ENCODE measurements around the gene BUB1B.
"Not testable (repeated sequence)": the region's sequence is repeated elsewhere in the genome, so short reads cannot be mapped to it uniquely, and the experiment has no call there.

Gene BUB1B

DNA sequence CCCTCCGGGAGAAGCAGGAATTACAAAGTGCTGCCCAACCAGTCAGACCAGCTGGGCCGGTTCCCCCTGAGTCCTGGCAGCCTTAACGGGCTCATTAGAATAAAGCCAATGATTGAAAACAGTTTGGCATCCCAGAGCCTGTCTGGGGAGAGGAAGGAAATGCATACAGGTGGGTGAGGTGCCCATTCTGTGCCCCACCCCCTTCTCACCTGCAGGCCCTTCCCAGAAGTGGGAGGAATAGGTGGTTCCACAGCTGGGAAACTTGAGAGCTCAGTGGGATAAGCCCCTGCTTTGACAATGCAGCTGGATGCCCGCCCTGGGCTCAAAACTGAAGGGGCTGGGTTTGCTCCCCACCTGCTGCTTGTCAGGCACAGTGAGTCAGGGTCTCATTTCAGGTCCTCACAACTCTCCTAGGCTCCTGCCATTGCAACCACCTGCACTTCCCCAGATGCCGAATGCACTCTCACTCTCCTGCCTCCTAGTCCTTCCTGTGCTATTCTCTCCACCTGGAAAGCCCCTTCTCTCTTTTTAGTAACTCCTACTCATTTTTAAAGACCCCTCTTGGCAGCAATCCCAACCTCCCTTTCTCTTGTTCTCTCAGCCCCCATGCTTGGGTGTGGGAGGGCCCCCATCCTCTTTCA lies 5.5 kb upstream of the BUB1B start:
- no peak for TF ChIP-seq CTCF (IDR thresholded peaks at IDR 0.05; ENCODE audit: low read depth, low read length)
- DNase-seq (ENCODE audit: low read depth in 2 of 2), result no peak
- no peak overlapping the region for H3K4me3 ChIP-seq (replicated peaks in 1 of 2; ENCODE audit: low read depth in 2 of 2, low read length in 2 of 2)

DNA sequence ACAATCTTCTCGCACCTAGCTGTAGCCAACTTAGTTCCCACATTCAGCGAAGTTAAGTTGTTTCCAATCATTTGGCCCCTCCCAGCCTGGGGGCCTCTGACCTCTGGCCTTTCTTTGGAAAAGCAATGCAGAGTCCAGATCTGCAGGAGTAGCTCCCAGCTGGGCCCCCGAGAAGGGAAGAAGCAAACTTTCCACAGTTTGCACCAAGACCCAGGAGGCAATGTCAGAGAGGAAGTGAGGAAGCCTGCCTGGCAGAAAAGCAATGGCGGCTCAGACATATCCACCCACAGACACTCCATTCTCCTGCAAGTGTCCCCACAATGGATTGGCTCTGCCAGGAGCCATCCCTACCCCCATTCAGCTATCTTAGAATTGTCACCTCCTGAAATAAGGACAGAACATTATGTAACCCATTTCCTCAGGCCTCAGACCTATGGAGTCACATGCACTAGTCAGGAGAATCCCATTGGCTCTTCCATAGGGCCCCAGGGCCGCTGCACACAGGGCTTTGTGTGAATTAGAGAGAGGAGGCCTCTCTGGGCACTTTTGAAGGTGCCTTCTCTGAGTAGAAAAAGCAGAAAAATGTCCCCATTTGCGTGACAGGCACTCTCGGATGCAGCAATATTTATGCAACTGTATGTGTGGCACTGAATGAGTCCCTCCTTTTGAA lies 3.0 kb upstream of the BUB1B start:
- TF ChIP-seq CTCF (IDR thresholded peaks at IDR 0.05; ENCODE audit: low read depth, low read length), result no peak
- DNase-seq (ENCODE audit: low read depth in 2 of 2), result no peak
- no peak overlapping the region for H3K4me3 ChIP-seq (replicated peaks in 1 of 2; ENCODE audit: low read depth in 2 of 2, low read length in 2 of 2)

GRCh38 chr15:40160021-40160420 lies 848 bp upstream of the BUB1B start:
- no peak for TF ChIP-seq CTCF (IDR thresholded peaks at IDR 0.05; ENCODE audit: low read depth, low read length)
- no peak overlapping the region for H3K4me3 ChIP-seq (replicated peaks in 1 of 2; ENCODE audit: low read depth in 2 of 2, low read length in 2 of 2)

GRCh38 chr15:40161693-40162391 lies 973 bp downstream of the BUB1B start:
- DNase-seq (ENCODE audit: low read depth in 2 of 2), result peak in 1 of 2 donors; percentile 3
- TF ChIP-seq CTCF (IDR thresholded peaks at IDR 0.05; ENCODE audit: low read depth, low read length), result no peak
- H3K4me3 ChIP-seq (replicated peaks in 1 of 2; ENCODE audit: low read depth in 2 of 2, low read length in 2 of 2), result peak overlapping the region; percentile 78 to 89

More at GRCh38 chr15:40160021-40160420, 848 bp upstream of the BUB1B start:
- no peak for DNase-seq (ENCODE audit: low read depth in 2 of 2)

- H3K4me3 ChIP-seq (replicated peaks in 1 of 2; ENCODE audit: low read depth in 2 of 2, low read length in 2 of 2), result peak overlapping the region in 1 of 2 donors; percentile 78
- no peak for TF ChIP-seq CTCF (IDR thresholded peaks at IDR 0.05; ENCODE audit: low read depth, low read length)
- no peak for DNase-seq (ENCODE audit: low read depth in 2 of 2)
These were observed 1.7 kb downstream of the BUB1B start for GRCh38 chr15:40162552-40162951.

GRCh38 chr15:40163657-40164416 lies 3.0 kb downstream of the BUB1B start:
- no peak for DNase-seq (ENCODE audit: low read depth in 2 of 2)
- TF ChIP-seq CTCF (IDR thresholded peaks at IDR 0.05; ENCODE audit: low read depth, low read length), result no peak
- no peak overlapping the region for H3K4me3 ChIP-seq (replicated peaks in 1 of 2; ENCODE audit: low read depth in 2 of 2, low read length in 2 of 2)

GRCh38 chr15:40167374-40167773 lies 6.5 kb downstream of the BUB1B start:
- not testable (repeated sequence) for DNase-seq (ENCODE audit: low read depth in 2 of 2)

More at GRCh38 chr15:40167374-40167773, 6.5 kb downstream of the BUB1B start:
- not testable (repeated sequence) for H3K4me3 ChIP-seq (replicated peaks in 1 of 2; ENCODE audit: low read depth in 2 of 2, low read length in 2 of 2)
